Fibroblast of lung (primary cell): ENCODE results near the gene KCNQ1OT1. TPM values are rescaled to one million over a fixed set of nuclear protein-coding genes. Genes with fewer than 3 reads are reported as not detected.

Experiments
- DNase-seq, 2 donors: peaks; one replicate each; pipeline versions ENCODE4 v3.0.0 to v3.0.0-alpha.2; 2010; ENCODE audit warnings: low read depth in 2 of 2
- H2AFZ ChIP-seq: 2 replicates; pipeline ENCODE4 v1.5.1; 2012; ENCODE audit warnings: low read length, control low read depth, inconsistent platforms
- H3K27ac ChIP-seq: 2 replicates; pipeline ENCODE4 v1.5.1; 2011; ENCODE audit warnings: low read length, control low read depth; ENCODE audit not compliant: insufficient read depth
- H3K27me3 ChIP-seq: 2 replicates; pipeline ENCODE4 v1.5.1; 2011; ENCODE audit warnings: mild to moderate bottlenecking, low read length; ENCODE audit not compliant: control insufficient read depth, insufficient read depth
- H3K36me3 ChIP-seq: 2 replicates; pipeline ENCODE4 v1.5.1; 2011; ENCODE audit warnings: low read length; ENCODE audit not compliant: control insufficient read depth, insufficient read depth
- H3K4me1 ChIP-seq: 2 replicates; pipeline ENCODE4 v1.5.1; 2011; ENCODE audit warnings: low read length; ENCODE audit not compliant: control insufficient read depth, insufficient read depth; ENCODE audit errors: extremely low read depth
- H3K4me2 ChIP-seq: 2 replicates; pipeline ENCODE4 v1.5.1; 2011; ENCODE audit warnings: low read length, control low read depth; ENCODE audit not compliant: insufficient read depth; ENCODE audit errors: extremely low read depth
- H3K4me3 ChIP-seq, 4 experiments: fragments of 200-600 bp in 1 of 4; sonication (generic) in 1 of 4; replicated peaks in 1 of 4; 2 replicates each; pipeline ENCODE4 v1.5.1; 2011 to 2016; ENCODE audit warnings: low read length in 4 of 4, low read depth in 3 of 4, mild to moderate bottlenecking in 3 of 4, control low read depth in 2 of 4, inconsistent platforms in 1 of 4, mixed read lengths in 1 of 4; ENCODE audit not compliant: insufficient read depth in 1 of 4; ENCODE audit errors: control extremely low read depth in 1 of 4
- H3K79me2 ChIP-seq: 2 replicates; pipeline ENCODE4 v1.5.1; 2012; ENCODE audit warnings: mild to moderate bottlenecking, low read length, inconsistent platforms; ENCODE audit not compliant: control insufficient read depth, insufficient read depth
- H3K9ac ChIP-seq: 2 replicates; pipeline ENCODE4 v1.5.1; 2011; ENCODE audit warnings: mild to moderate bottlenecking, low read length, control low read depth; ENCODE audit not compliant: insufficient read depth
- H3K9me3 ChIP-seq: 2 replicates; pipeline ENCODE4 v1.5.1; 2012; ENCODE audit warnings: low read depth, low read length; ENCODE audit not compliant: control insufficient read depth, insufficient read depth
- H4K20me1 ChIP-seq: 2 replicates; pipeline ENCODE4 v1.5.1; 2011; ENCODE audit warnings: low read length; ENCODE audit not compliant: control insufficient read depth, insufficient read depth; ENCODE audit errors: extremely low read depth
- CTCF ChIP-seq, 2 donors: IDR thresholded peaks in 1 of 2; conservative IDR thresholded peaks in 1 of 2; 1 replicate in 1 of 2; 2 replicates in 1 of 2; pipeline ENCODE4 v1.5.1; 2011 to 2012; ENCODE audit warnings: low read length in 2 of 2, control low read depth in 1 of 2, inconsistent platforms in 1 of 2, low read depth in 1 of 2, mild to moderate bottlenecking in 1 of 2
- EZH2 ChIP-seq: IDR thresholded peaks from 2 replicates; pipeline ENCODE4 v1.5.1; 2012; ENCODE audit warnings: low read length, control low read depth, mild to moderate bottlenecking; ENCODE audit errors: missing control alignments
- polyA plus RNA-seq, 2 donors: library from polyadenylated mRNA; depleted of rRNA in 1 of 2; stranded (reverse) in 1 of 2; unstranded in 1 of 2; fragments of >200 nt; gene quantifications; 2 replicates each; pipeline ENCODE4 v1.2.1, GENCODE V29; 2011 to 2012; ENCODE audit warnings: missing spikeins in 1 of 2
- total RNA-seq: library from RNA; depleted of rRNA; stranded (reverse); fragments of >200 nt; gene quantifications from 2 replicates; pipeline ENCODE4 v1.2.1, GENCODE V29; 2014

Gene KCNQ1OT1
- total and polyA plus RNA-seq, 2 donors (not counting 1 experiment from before 2014, with no cell fraction given), result 0.11 to 1.8 TPM

- Histone ChIP-seq H3K4me3 (no peak overlapping the region), H3K27ac (no peak overlapping the region), H3K36me3 (no peaks in the 10 kb centered on the region), H3K9me3 (no peaks in the 10 kb centered on the region), H4K20me1 (no peaks in the 10 kb centered on the region), H3K79me2 (no peaks in the 10 kb centered on the region), H3K9ac (no peak overlapping the region), H3K4me1 (no peaks in the 10 kb centered on the region), H2AFZ (no peak overlapping the region), H3K27me3 (no peaks in the 10 kb centered on the region), H3K4me2 (no peak overlapping the region)
- no peak for TF ChIP-seq CTCF (conservative IDR thresholded peaks at IDR 0.05 in 1 of 2, IDR thresholded peaks at IDR 0.05 in 1 of 2; ENCODE audit: low read depth in 1 of 2, low read length in 2 of 2)
- DNase-seq, result no peak
These were observed 31.9 kb downstream of the KCNQ1OT1 start for GRCh38 chr11:2667940-2668339.

GRCh38 chr11:2666828-2667570 lies 32.8 kb downstream of the KCNQ1OT1 start:
- Histone ChIP-seq H3K27me3 (no peaks in the 10 kb centered on the region), H3K4me3 (no peak overlapping the region), H3K9ac (no peak overlapping the region), H3K4me2 (no peak overlapping the region), H3K79me2 (no peaks in the 10 kb centered on the region), H3K27ac (no peak overlapping the region), H3K4me1 (no peaks in the 10 kb centered on the region), H3K36me3 (no peaks in the 10 kb centered on the region), H3K9me3 (no peaks in the 10 kb centered on the region), H2AFZ (no peak overlapping the region), H4K20me1 (no peaks in the 10 kb centered on the region)
- no peak for TF ChIP-seq CTCF (conservative IDR thresholded peaks at IDR 0.05 in 1 of 2, IDR thresholded peaks at IDR 0.05 in 1 of 2; ENCODE audit: low read depth in 1 of 2, low read length in 2 of 2)
- no peak for TF ChIP-seq EZH2
- no peak for DNase-seq

GRCh38 chr11:2666401-2666741 lies 33.4 kb downstream of the KCNQ1OT1 start:
- H3K9ac ChIP-seq, result no peak overlapping the region
- H3K27me3 ChIP-seq, result no peaks in the 10 kb centered on the region
- H3K4me1 ChIP-seq, result no peaks in the 10 kb centered on the region
- no peaks in the 10 kb centered on the region for H3K79me2 ChIP-seq
- no peak overlapping the region for H3K27ac ChIP-seq
- peak in 1 of 2 donors; percentile 34 for DNase-seq
- H2AFZ ChIP-seq, result no peak overlapping the region
- H3K36me3 ChIP-seq, result no peaks in the 10 kb centered on the region
- no peaks in the 10 kb centered on the region for H4K20me1 ChIP-seq
- no peaks in the 10 kb centered on the region for H3K9me3 ChIP-seq
- TF ChIP-seq CTCF (conservative IDR thresholded peaks at IDR 0.05 in 1 of 2, IDR thresholded peaks at IDR 0.05 in 1 of 2; ENCODE audit: low read depth in 1 of 2, low read length in 2 of 2) (no peak), EZH2 (no peak)
- no peak overlapping the region for H3K4me2 ChIP-seq
- no peak overlapping the region for H3K4me3 ChIP-seq
